ENCODE measurements around the gene RNF152.

DNA sequence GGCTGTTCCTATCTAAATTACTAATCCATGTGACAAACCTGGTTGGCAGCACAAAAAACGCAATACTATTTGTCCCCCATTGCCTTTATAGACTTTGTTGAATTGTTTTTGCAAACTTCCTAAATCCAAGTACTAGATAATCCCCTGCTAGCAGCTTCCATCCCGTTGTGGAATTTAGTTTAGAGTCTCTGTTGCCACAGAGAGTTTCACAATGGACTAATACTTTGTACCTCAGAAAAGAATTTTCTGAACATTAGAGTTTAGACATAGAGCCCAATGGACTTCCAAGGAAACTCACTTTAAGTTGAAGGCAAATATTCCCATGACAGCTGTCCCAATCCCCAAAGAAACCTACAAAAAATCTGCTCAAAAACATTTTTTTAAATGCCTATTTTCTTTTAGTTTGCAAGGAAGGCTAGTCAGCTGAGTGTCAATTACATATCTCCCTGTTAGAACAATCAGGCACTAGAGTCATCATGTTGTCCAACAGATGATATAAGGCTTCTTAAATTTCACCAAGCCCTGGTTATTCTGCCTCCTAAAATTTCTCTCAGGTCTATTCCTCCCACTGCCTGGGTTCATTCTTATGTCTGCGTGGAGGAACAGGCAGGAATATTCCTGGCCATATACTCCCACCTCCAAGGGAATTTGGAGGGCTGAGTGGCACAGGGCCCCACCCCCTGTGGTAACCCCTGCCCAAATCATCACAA lies 27.2 kb downstream of the RNF152 start:
- TF ChIP-seq, protein P1, sequence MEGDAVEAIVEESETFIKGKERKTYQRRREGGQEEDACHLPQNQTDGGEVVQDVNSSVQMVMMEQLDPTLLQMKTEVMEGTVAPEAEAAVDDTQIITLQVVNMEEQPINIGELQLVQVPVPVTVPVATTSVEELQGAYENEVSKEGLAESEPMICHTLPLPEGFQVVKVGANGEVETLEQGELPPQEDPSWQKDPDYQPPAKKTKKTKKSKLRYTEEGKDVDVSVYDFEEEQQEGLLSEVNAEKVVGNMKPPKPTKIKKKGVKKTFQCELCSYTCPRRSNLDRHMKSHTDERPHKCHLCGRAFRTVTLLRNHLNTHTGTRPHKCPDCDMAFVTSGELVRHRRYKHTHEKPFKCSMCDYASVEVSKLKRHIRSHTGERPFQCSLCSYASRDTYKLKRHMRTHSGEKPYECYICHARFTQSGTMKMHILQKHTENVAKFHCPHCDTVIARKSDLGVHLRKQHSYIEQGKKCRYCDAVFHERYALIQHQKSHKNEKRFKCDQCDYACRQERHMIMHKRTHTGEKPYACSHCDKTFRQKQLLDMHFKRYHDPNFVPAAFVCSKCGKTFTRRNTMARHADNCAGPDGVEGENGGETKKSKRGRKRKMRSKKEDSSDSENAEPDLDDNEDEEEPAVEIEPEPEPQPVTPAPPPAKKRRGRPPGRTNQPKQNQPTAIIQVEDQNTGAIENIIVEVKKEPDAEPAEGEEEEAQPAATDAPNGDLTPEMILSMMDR (IDR thresholded peaks at IDR 0.05): no peak
- no peak for TF ChIP-seq POLR2A (IDR thresholded peaks at IDR 0.05)

Measured in heart left ventricle (tissue), 13 donors.